Inflammatory macrophage treated with lipopolysaccharide for 4 hours (primary cell): ENCODE measurements around the gene CTNNB1.
"Not testable (repeated sequence)": the region's sequence is repeated elsewhere in the genome, so short reads cannot be mapped to it uniquely, and the experiment has no call there.

Experiments used
- DNase-seq: peaks from one replicate; pipeline ENCODE4 v3.0.0-alpha.2; 2020

The CTNNB1 gene

GRCh38 chr3:41259449-41260062 is 60.3 kb downstream of the CTNNB1 start:
- DNase-seq = no peak

DNA sequence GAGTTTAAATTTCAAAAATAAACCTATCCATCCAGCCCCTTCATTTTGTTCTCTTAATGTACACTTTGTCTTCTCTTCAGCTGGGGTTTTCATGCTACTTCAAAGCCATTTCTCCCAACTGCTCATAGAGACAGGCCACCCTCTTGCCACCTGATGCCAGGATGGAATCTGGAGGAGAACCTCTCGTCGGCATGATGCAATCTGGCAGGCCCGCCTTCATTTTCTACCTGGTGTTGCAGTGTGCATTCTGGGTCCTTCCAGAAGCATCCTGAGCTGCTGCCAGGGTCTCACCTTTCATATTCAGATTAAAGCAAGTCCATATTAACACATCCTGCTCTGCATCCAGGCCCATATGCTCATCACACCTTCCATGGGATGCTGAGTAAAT is 60.8 kb downstream of the CTNNB1 start:
- DNase-seq = no peak

GRCh38 chr3:41265011-41265545 is 65.8 kb downstream of the CTNNB1 start:
- DNase-seq = no peak

GRCh38 chr3:41265823-41266273 is 66.5 kb downstream of the CTNNB1 start:
- no peak for DNase-seq

GRCh38 chr3:41267975-41268640 is 68.8 kb downstream of the CTNNB1 start:
- DNase-seq = peak; percentile 45

GRCh38 chr3:41272667-41273066 is 73.4 kb downstream of the CTNNB1 start:
- no peak for DNase-seq

- DNase-seq = no peak
These were observed 75.8 kb downstream of the CTNNB1 start for GRCh38 chr3:41274944-41275668.

GRCh38 chr3:41276191-41276590 is 76.9 kb downstream of the CTNNB1 start:
- DNase-seq = no peak

DNA sequence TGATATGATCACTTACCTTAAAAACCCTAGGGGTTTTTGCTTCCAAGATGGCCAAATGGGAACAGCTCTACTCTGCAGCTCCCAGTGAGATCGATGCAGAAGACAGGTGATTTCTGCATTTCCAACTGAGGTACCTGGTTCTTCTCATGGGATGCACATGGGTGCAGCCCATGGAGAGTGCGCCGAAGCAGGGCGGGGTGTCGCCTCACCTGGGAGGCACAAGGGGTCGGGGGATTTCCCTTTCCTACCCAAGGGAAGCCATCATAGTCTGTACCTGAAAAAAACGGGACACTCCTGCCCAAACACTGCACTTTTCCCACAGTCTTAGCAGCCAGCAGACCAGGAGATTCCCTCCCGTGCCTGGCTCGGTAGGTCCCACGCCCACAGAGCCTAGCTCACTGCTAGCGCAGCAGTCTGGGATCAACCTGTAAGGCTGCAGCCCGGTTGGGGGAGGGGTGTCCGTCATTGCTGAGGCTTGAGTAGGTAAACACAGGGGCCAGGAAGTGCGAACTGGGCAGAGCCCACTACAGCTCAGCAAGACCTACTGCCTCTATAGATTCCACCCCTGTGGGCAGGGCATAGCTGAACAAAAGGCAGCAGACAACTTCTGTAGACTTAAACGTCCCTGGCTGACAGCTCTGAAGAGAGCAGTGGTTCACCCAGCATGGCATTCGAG is 78.6 kb downstream of the CTNNB1 start:
- no peak for DNase-seq

DNA sequence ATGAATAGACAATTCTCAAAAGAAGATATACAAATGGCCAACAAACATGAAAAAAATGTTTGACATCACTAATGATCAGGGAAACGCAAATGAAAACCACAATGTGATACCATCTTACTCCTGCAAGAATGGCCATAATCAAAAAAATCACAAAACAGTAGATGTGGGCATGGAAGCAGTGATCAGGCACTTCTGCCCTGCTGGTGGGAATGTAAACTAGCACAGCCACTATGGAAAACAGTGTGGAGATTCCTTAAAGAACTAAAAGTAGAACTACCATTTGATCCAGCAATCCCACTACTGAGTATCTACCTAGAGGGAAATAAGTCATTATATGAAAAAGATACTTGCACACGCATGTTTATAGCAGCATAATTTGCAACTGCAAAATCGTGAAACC is 85.6 kb downstream of the CTNNB1 start:
- DNase-seq = not testable (repeated sequence)

GRCh38 chr3:41286305-41286704 is 87.0 kb downstream of the CTNNB1 start:
- DNase-seq = no peak

DNA sequence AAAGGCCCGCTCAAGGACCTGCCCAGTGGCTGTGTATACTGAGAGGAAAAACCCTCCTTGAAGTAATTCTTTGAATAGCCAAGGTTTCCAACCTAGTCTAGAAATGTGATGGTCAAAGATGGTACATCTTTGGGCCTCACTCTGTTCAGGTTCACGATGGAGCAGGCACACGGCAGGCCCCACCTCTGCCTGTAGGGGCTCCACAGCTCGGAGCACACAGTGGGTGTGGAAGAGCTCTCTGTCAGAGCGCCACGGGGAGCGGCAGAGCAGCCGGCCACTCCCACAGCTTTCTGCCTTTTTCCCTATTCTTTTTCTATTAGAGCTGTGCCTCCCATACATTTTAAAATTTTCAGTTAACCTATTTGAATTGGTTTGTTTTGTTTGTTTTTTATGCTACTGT is 89.5 kb downstream of the CTNNB1 start:
- no peak for DNase-seq
